H9 (cell line): ENCODE measurements around the gene DUOX1. TPM values are rescaled to one million over a fixed set of nuclear protein-coding genes. Genes with fewer than 3 reads are reported as not detected.

ENCODE experiments used
- DNase-seq: peaks from one replicate; pipeline ENCODE4 v3.0.0-alpha.2; 2017
- H2AFZ ChIP-seq: one replicate; pipeline ENCODE4 v1.6.1; 2013; ENCODE audit warnings: mild to moderate bottlenecking, low read length, control low read depth, moderate library complexity
- H2AK5ac ChIP-seq: 2 replicates; pipeline ENCODE4 v1.6.1; 2013; ENCODE audit warnings: low read length, control low read depth, mixed read lengths; ENCODE audit not compliant: insufficient read length
- H2BK120ac ChIP-seq: one replicate; pipeline ENCODE4 v1.6.1; 2013; ENCODE audit warnings: low read depth, mild to moderate bottlenecking, low read length, control low read depth, inconsistent platforms; ENCODE audit not compliant: poor library complexity, severe bottlenecking
- H2BK12ac ChIP-seq: 2 replicates; pipeline ENCODE4 v1.6.1; 2013; ENCODE audit warnings: low read length, control low read depth, mixed read lengths, low read depth; ENCODE audit not compliant: insufficient read length
- H2BK15ac ChIP-seq: 2 replicates; pipeline ENCODE4 v1.6.1; 2013; ENCODE audit warnings: low read depth, low read length, control low read depth
- H2BK20ac ChIP-seq: one replicate; pipeline ENCODE4 v1.6.1; 2013; ENCODE audit warnings: low read depth, mild to moderate bottlenecking, low read length, control low read depth, inconsistent platforms; ENCODE audit not compliant: poor library complexity, severe bottlenecking
- H2BK5ac ChIP-seq: 2 replicates; pipeline ENCODE4 v1.6.1; 2013; ENCODE audit warnings: low read length, control low read depth, mixed read lengths; ENCODE audit not compliant: insufficient read length
- H3K14ac ChIP-seq: 2 replicates; pipeline ENCODE4 v1.6.1; 2013; ENCODE audit warnings: low read length, control low read depth; ENCODE audit not compliant: insufficient read depth
- H3K18ac ChIP-seq: 2 replicates; pipeline ENCODE4 v1.6.1; 2013; ENCODE audit warnings: low read depth, mild to moderate bottlenecking, mixed read lengths, low read length, control low read depth; ENCODE audit not compliant: insufficient read length
- H3K23ac ChIP-seq: 2 replicates; pipeline ENCODE4 v1.6.1; 2013; ENCODE audit warnings: low read length, control low read depth, mixed read lengths, low read depth; ENCODE audit not compliant: insufficient read length
- H3K23me2 ChIP-seq: 2 replicates; pipeline ENCODE4 v1.6.1; 2013; ENCODE audit warnings: low read depth, mild to moderate bottlenecking, mixed read lengths, low read length, control low read depth; ENCODE audit not compliant: insufficient read length, poor library complexity, severe bottlenecking
- H3K27ac ChIP-seq: 2 replicates; pipeline ENCODE4 v1.5.1; 2013; ENCODE audit warnings: low read length, control low read depth, mixed read lengths, low read depth; ENCODE audit not compliant: insufficient read length
- H3K27me3 ChIP-seq: 2 replicates; pipeline ENCODE4 v1.6.1; 2013; ENCODE audit warnings: low read length, control low read depth, inconsistent platforms; ENCODE audit not compliant: insufficient read depth
- H3K4ac ChIP-seq: 2 replicates; pipeline ENCODE4 v1.6.1; 2013; ENCODE audit warnings: low read depth, mild to moderate bottlenecking, control low read depth, inconsistent platforms, low read length, moderate library complexity
- H3K4me1 ChIP-seq: 2 replicates; pipeline ENCODE4 v1.6.1; 2013; ENCODE audit warnings: low read length, control low read depth, inconsistent platforms; ENCODE audit not compliant: insufficient read depth
- H3K4me2 ChIP-seq: 2 replicates; pipeline ENCODE4 v1.6.1; 2013; ENCODE audit warnings: low read length, control low read depth, mixed read lengths; ENCODE audit not compliant: insufficient read length, insufficient read depth
- H3K56ac ChIP-seq: 2 replicates; pipeline ENCODE4 v1.6.1; 2013; ENCODE audit warnings: low read depth, mild to moderate bottlenecking, mixed read lengths, low read length, control low read depth; ENCODE audit not compliant: insufficient read length
- H3K79me1 ChIP-seq: 2 replicates; pipeline ENCODE4 v1.6.1; 2013; ENCODE audit warnings: low read depth, mild to moderate bottlenecking, moderate library complexity, low read length, control low read depth, inconsistent platforms; ENCODE audit not compliant: insufficient read depth, poor library complexity, severe bottlenecking
- H3K79me2 ChIP-seq: 2 replicates; pipeline ENCODE4 v1.6.1; 2013; ENCODE audit warnings: low read length, control low read depth, inconsistent platforms; ENCODE audit not compliant: insufficient read depth
- H3K9ac ChIP-seq: 2 replicates; pipeline ENCODE4 v1.6.1; 2013; ENCODE audit warnings: low read length, control low read depth, mixed read lengths; ENCODE audit not compliant: insufficient read length; ENCODE audit errors: extremely low read depth
- H3K9me3 ChIP-seq: one replicate; pipeline ENCODE4 v1.6.1; 2013; ENCODE audit warnings: low read depth, low read length, inconsistent platforms; ENCODE audit not compliant: control insufficient read depth
- H3T11ph ChIP-seq: one replicate; pipeline ENCODE4 v1.6.1; 2013; ENCODE audit warnings: mild to moderate bottlenecking, low read length, control low read depth, inconsistent platforms
- H4K20me1 ChIP-seq: one replicate; pipeline ENCODE4 v1.6.1; 2013; ENCODE audit not compliant: control insufficient read depth, insufficient read length, insufficient read depth
- H4K5ac ChIP-seq: 2 replicates; pipeline ENCODE4 v1.6.1; 2013; ENCODE audit warnings: low read depth, mild to moderate bottlenecking, mixed read lengths, low read length, control low read depth; ENCODE audit not compliant: insufficient read length
- H4K8ac ChIP-seq: replicated peaks from 2 replicates; pipeline ENCODE4 v1.6.1; 2013; ENCODE audit warnings: low read length, control low read depth, mixed read lengths, low read depth; ENCODE audit not compliant: insufficient read length
- H4K91ac ChIP-seq: 2 replicates; pipeline ENCODE4 v1.6.1; 2013; ENCODE audit warnings: low read depth, mild to moderate bottlenecking, moderate library complexity, mixed read lengths, low read length, control low read depth; ENCODE audit not compliant: insufficient read length
- H3K27ac Mint-ChIP-seq, 3 experiments: 2 replicates in 2 of 3; 3 replicates in 1 of 3; pipeline ENCODE4 v1.8.0; 2020 to 2021; ENCODE audit warnings: mixed read lengths in 3 of 3, mild to moderate bottlenecking in 1 of 3, moderate library complexity in 1 of 3
- H3K27me3 Mint-ChIP-seq: 2 replicates; pipeline ENCODE4 v1.8.0; 2021; ENCODE audit warnings: low read depth, mild to moderate bottlenecking, moderate library complexity, mixed read lengths
- H3K36me3 Mint-ChIP-seq, 3 experiments: 2 replicates in 2 of 3; 3 replicates in 1 of 3; pipeline ENCODE4 v1.8.0; 2020 to 2021; ENCODE audit warnings: low read depth in 3 of 3, mixed read lengths in 3 of 3; ENCODE audit not compliant: insufficient read depth in 1 of 3
- H3K4me1 Mint-ChIP-seq, 2 experiments: 2 replicates each; pipeline ENCODE4 v1.8.0; 2020; ENCODE audit warnings: mixed read lengths in 2 of 2
- H3K4me3 Mint-ChIP-seq, 2 experiments: 2 replicates in 1 of 2; 3 replicates in 1 of 2; pipeline ENCODE4 v1.8.0; 2020 to 2021; ENCODE audit warnings: mild to moderate bottlenecking in 2 of 2, mixed read lengths in 2 of 2, moderate library complexity in 1 of 2
- H3K9me3 Mint-ChIP-seq, 2 experiments: 2 replicates in 1 of 2; 3 replicates in 1 of 2; pipeline ENCODE4 v1.8.0; 2020; ENCODE audit warnings: mild to moderate bottlenecking in 2 of 2, mixed read lengths in 2 of 2, moderate library complexity in 1 of 2
- WGBS: extraction: QIAGEN DNeasy Blood & Tissue Kit; methylation state at CpG from one replicate; pipeline ENCODE4 v1.1.7; 2013; ENCODE audit warnings: missing lambda C conversion rate, low lambda C conversion rate, mixed read lengths; ENCODE audit not compliant: insufficient read length; ENCODE audit errors: extremely low coverage; 5-methylcytosine and 5-hydroxymethylcytosine counted together
- total RNA-seq: library from RNA; stranded (reverse); gene quantifications from 2 replicates; pipeline ENCODE4 v1.2.1, GENCODE V29; 2021
- TF ChIP-seq, protein P1 (sequence below): fragments of 200-600 bp; sonication (generic); conservative IDR thresholded peaks from 3 replicates; pipeline ENCODE4 v1.8.0; 2021; ENCODE audit warnings: antibody characterized with exemption, mild to moderate bottlenecking

Gene DUOX1
- total RNA-seq, 1 experiment from 2014 or later, result 2.6 TPM

DNA sequence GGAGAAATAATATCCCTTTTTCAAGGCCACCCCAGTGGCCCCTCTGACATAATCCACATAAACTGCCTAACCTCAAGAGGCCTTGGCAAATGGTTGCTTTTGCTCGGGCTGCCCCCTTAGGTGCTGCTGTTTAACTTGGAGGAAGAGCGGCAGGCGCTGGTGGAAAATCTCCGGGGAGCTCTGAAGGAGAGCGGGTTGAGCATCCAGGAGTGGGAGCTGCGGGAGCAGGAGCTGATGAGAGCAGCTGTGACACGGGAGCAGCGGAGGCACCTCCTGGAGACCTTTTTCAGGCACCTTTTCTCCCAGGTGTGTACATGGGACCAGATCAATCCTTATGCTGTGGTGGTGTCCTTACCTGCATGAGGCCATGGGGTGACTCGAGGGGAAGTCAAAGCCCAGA is 15.0 kb downstream of the DUOX1 start:
- no peak overlapping the region for H2BK15ac ChIP-seq
- H4K5ac ChIP-seq, result no peak overlapping the region
- H3K27ac ChIP-seq, result no peak overlapping the region
- no peak overlapping the region for H3K56ac ChIP-seq
- H3K79me2 ChIP-seq, result no peaks in the 10 kb centered on the region
- TF ChIP-seq, protein P1, sequence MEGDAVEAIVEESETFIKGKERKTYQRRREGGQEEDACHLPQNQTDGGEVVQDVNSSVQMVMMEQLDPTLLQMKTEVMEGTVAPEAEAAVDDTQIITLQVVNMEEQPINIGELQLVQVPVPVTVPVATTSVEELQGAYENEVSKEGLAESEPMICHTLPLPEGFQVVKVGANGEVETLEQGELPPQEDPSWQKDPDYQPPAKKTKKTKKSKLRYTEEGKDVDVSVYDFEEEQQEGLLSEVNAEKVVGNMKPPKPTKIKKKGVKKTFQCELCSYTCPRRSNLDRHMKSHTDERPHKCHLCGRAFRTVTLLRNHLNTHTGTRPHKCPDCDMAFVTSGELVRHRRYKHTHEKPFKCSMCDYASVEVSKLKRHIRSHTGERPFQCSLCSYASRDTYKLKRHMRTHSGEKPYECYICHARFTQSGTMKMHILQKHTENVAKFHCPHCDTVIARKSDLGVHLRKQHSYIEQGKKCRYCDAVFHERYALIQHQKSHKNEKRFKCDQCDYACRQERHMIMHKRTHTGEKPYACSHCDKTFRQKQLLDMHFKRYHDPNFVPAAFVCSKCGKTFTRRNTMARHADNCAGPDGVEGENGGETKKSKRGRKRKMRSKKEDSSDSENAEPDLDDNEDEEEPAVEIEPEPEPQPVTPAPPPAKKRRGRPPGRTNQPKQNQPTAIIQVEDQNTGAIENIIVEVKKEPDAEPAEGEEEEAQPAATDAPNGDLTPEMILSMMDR, result no peak
- no peaks in the 10 kb centered on the region for H4K20me1 ChIP-seq
- DNase-seq, result no peak
- Mint-ChIP-seq H3K27ac (no peak overlapping the region), H3K9me3 (no peaks in the 10 kb centered on the region; a peak in 1 of 5 replicates), H3K4me1 (peaks cover 5 to 7% of the 10 kb centered on the region in 2 experiments; a peak in 3 of 4 replicates), H3K27me3 (peaks cover 24% of the 10 kb centered on the region), H3K36me3 (no peaks in the 10 kb centered on the region), H3K4me3 (no peak overlapping the region)
- no peak overlapping the region for H2BK20ac ChIP-seq
- H2BK5ac ChIP-seq, result no peak overlapping the region
- no peak overlapping the region for H3T11ph ChIP-seq
- H3K4ac ChIP-seq, result no peak overlapping the region
- H4K91ac ChIP-seq, result no peak overlapping the region
- H3K9ac ChIP-seq, result no peak overlapping the region
- no peaks in the 10 kb centered on the region for H3K9me3 ChIP-seq
- no peak overlapping the region for H3K23ac ChIP-seq
- no peak overlapping the region for H3K14ac ChIP-seq
- H3K79me1 ChIP-seq, result no peaks in the 10 kb centered on the region
- H2BK12ac ChIP-seq, result no peak overlapping the region
- H2AFZ ChIP-seq, result no peak overlapping the region
- H3K18ac ChIP-seq, result no peak overlapping the region
- H2AK5ac ChIP-seq, result no peak overlapping the region
- no peak overlapping the region for H2BK120ac ChIP-seq
- no CpG with 5 or more reads among the region's 9 CpGs for WGBS
- no peaks in the 10 kb centered on the region for H3K4me1 ChIP-seq
- no peaks in the 10 kb centered on the region; the same call in 1 of the 2 replicates for H3K27me3 ChIP-seq
- H4K8ac ChIP-seq, result no peak overlapping the region
- no peak overlapping the region for H3K4me2 ChIP-seq
- H3K23me2 ChIP-seq, result no peaks in the 10 kb centered on the region
